MV-4-11 (cell line): ENCODE data around the gene KRT36.

ENCODE experiments used
- DNase-seq: peaks from one replicate; lab custom pipeline; 2025; lab: John Stamatoyannopoulos, UW

The KRT36 gene

GRCh38 chr17:41439375-41439774, 50.3 kb downstream of the KRT36 start:
- DNase-seq: no peak

GRCh38 chr17:41437769-41438168, 51.9 kb downstream of the KRT36 start:
- DNase-seq: no peak

DNA sequence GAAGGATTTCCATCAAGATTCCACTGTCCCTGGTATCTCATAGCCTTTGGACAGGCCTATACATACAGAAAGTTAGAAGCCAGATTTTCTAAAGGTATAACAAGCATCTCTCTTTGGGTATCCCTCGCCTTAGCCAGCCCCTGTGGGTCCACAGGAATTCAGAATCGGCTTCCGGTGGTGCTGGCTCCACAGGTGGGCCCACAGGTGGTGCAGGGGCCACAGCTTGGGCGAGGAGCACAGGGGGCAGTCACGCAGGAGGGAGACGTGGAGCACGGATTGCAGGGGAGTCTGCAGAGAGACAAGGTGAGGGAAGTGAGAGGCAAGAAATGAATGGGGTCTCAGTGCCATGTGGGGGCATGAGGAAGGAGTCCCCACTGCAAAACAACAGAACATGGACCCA, 52.5 kb downstream of the KRT36 start:
- no peak for DNase-seq
